ENCODE results near the gene TMEFF2.

TMEFF2 gene, protein sequence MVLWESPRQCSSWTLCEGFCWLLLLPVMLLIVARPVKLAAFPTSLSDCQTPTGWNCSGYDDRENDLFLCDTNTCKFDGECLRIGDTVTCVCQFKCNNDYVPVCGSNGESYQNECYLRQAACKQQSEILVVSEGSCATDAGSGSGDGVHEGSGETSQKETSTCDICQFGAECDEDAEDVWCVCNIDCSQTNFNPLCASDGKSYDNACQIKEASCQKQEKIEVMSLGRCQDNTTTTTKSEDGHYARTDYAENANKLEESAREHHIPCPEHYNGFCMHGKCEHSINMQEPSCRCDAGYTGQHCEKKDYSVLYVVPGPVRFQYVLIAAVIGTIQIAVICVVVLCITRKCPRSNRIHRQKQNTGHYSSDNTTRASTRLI

DNA sequence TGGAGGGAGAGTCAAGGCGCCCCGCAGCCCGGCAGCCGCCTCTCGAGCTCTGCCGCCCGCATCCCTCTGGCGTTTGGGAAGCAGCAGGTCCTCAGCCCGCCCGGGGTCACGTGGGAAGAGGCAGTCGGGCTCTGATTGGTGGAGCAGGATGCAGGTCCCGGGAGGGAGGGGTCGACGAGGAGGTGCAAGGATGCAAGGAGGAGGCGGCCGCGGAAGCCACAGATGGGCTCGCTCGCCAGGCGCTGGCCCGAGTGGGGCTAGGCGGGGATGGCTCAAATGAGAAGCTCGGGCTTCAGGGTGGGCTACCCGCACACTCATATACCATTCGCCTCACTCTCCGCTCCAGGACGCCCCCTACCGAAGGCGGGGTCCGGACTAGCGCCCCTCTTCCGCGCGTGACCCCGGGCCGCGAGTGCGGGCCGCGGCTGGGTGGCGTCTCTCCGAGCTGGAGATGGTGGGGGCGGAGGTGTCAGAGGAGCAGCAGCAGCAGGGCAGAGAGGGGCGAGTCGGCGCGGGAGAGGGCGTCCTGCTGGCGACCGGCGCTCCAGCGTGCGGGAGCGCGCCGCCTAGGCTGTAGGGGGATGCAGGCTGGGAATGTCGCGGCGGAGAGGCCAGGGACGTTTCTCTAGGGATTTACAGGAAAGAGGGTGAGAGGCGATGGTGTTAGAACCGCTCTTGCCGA, at the start of gene TMEFF2:
TMEFF2 (minus strand) TSS at position 68 of the 682 bp plus-strand sequence. CDS start 409 bp downstream, outside the sequence.
- peak; percentile 11 for DNase-seq (ENCODE audit: low read depth)

DNA sequence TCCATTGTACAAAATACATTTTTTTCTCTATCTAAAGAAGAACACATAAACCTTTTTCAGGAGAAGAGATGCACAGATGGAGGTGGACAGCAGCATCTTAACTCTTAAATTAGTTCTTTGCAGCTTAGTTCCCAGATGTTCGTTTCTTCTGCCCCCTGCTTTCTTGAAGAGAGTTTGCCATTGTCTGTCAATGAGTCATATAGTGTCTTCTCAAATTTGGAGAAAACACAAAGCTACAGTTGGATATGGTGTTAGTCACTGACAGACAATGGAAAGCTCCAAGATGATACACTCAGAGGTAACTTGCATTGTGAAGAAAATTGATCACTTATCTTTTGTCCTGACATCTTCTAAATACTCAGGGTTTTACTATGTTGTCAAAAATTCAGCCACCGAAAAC, 48.8 kb upstream of the TMEFF2 start:
- no peak for DNase-seq (ENCODE audit: low read depth)

DNA sequence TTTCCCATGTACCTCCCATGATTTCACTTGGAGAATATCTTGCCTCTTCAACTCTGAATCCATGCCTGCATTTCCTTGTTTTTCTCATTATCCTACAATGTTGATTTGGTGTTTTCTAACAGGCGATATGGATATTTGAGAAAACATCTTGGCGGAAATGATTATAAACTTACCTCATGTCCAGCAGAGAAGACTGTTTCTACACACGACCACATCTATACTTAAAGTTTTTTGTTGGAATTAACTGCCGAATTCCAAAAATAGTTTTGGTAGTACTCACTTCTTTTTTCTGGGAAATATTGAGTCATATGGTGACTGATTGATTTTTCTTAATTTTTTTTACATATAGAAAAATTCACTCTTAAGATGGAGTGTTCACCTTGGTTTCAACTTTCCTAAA, 41.4 kb upstream of the TMEFF2 start:
- no peak for DNase-seq (ENCODE audit: low read depth)

DNA sequence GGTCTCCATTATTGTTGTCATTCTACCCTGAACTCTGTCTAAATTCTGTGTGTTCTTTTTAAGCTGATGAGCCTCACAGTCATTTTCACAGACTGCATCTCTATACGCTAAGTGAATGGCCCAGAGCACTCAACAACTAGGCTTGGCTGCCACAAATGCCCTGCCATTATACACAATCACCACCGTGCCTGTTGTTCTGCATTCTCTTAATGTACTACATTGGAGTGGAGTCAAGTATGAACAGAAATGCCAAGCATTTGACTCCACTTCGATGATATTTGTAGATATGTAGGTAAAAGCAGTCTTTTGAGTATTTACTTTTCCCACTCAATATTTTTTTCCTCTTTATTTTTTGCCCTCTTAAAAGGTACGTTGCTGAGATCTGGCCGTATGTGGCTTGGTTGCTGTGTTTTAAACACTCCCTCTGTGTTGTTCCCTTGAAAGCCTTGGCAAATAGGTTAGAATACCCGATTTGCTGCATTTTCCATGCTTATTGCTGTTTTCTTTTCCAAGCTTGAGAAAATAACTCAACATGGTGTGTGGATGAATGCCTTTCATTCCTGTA, 36.2 kb upstream of the TMEFF2 start:
- no peak for DNase-seq (ENCODE audit: low read depth)

DNA sequence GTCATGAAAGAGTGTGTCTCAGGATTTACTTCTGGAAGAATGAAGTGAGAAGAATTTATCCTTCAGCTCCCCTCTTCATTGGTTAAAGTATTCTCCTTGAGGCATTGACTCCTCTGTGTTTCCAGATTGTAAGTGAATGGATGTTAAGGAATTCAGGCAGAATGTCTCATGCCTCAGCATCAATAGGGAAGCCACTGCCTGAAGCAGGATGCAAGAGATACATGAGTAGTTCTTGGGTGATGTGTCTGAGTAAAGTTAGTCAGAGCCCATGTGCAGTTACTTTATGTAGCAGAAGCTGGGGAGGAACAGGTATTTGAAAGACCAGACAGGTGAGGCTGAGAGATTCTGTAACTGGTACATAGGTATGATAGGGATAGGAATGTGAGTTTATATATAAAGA, 34.0 kb upstream of the TMEFF2 start:
- no peak for DNase-seq (ENCODE audit: low read depth)

DNA sequence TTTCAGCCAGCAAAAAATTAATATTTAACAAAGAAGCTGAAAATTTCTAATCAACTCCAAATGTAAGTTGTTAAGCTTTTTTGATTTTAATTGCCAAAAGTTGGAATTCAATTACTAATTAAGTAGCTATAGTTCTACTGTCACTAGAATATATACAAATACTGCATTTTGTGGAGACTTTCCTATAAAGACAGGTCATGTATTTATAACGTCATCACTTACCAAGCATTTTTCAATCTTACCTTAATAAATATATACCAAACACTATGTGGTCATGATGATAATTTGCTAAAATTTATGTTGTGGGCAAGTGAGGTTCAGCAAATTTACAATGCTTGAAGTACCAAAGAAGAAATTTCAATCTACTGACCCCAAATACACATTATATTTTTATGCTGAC, 24.2 kb upstream of the TMEFF2 start:
- DNase-seq (ENCODE audit: low read depth) = no peak

DNA sequence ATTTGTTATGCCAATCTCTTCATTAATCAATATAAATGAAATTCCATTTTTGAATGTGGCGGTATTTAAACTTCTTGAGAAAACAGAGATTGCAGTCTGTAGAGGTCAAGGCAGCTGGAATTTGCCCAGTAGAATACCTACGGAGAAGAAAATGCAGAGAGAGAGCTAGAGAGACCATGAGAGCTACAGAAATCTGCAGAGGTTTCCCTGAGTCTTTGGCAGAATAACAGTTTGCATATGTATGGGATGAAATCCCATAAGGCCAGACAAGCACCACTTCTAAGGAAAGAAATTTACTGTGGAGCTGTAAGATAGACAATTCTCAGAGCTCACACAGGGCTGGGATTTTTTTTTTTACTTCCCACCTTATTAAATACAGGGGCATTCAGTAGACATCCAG, 23.6 kb upstream of the TMEFF2 start:
- DNase-seq (ENCODE audit: low read depth) = no peak

DNA sequence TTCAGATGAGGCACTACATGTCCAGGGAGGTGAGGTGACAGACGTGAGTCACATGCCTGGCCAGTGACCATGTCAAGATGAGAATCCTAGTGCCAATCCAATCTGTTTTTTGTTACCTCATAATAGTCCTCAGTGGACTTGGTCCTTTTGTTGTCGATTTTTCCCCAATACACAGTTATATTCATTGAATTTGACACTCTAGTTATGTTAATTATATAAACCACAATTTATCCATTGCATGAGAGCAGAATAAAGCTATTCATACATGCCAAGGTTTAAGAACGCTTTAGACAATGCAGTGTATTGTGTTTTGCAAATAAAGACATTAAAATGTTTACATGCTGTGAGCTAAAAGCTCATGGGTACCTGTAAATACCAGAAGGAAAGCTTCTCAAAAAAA, 21.6 kb upstream of the TMEFF2 start:
- DNase-seq (ENCODE audit: low read depth) = no peak

DNA sequence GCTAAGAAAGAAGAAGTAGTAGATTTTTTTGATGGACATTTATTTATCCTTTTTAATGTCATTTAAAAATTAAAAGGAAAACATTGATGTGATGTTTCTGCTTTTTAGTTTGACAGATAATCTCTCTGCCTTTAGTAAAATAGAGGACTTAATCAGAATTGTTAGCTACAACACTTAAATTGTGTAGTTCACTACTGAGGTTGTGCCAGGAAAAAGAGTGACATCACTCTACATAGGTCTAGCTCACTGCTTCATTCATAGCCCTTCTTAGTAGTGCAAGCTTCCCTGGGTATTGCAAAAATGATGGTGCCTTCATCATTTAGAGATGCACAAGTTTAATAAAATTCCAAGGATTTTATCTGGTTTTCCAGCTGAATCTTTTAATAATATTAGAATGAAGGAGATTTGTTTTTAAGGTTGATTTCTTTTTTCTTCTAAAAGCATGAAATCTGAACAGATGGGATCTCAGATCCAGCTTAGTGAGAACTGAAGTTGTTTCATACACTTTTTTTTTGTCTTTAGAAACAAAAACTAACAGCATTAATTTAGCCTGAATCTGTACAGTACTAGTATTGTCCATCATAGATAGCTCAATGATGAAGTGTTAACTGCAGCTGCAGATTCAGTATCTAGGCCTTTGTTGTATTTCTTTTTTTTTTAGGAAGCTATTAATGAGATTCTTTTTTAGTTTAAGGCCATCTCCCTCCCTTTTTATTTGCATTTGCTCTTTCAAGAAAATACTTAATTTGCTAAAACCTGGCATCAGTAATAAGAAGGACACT, 20.6 kb upstream of the TMEFF2 start:
- DNase-seq (ENCODE audit: low read depth) = no peak

DNA sequence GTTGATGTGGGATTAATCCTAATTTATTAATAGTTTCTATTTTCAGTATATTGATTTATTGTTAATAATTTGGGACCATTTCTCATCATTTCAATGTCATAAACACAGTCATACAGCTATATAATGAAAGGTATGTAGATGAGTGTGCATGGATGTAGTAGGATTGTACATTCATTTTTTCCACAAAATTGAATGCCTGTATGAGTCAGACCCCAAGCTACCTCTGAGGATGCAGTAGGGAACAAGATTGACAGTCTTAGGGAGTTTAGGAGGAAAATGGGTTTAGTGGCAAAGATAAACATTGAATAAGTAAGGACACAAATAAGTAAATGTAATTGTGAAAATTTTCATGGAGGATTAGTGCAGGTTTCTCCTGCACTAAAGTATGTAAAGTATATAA, 14.1 kb upstream of the TMEFF2 start:
- no peak for DNase-seq (ENCODE audit: low read depth)

DNA sequence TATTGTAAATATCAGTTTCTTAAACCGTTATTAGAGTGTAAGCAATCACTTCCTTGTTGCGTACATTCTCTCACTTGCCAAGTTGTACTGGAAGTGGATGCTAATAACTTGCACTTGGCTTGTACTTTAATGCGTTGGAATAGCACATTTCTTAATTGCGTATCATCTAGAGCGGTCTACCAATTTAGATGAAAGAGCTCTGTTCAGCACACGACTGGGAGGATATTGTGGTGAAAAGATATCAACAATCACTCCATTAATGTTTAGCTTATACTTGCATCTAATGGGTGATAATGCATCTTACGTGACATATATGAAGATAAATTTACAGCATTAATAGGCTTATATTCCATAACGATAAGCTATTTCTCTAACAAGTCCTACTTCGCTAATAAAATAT, 11.7 kb upstream of the TMEFF2 start:
- DNase-seq (ENCODE audit: low read depth) = no peak

DNA sequence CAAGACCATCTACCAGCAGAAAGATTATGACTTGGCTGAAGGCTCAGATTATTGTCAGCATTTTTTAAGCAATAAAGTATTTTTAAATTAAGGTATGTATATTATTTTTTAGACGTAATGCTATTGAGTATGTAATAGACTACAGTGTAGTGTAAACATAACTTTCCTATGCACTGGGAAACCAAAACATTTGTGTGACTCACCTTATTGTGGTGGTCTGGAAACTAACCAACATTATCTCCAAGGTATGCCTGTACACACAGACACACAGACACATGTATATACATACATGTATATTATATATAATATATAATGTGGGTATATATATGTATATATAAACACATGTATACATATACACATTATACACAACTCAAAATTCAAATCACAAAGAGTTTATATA, 9.1 kb upstream of the TMEFF2 start:
- no peak for DNase-seq (ENCODE audit: low read depth)

DNA sequence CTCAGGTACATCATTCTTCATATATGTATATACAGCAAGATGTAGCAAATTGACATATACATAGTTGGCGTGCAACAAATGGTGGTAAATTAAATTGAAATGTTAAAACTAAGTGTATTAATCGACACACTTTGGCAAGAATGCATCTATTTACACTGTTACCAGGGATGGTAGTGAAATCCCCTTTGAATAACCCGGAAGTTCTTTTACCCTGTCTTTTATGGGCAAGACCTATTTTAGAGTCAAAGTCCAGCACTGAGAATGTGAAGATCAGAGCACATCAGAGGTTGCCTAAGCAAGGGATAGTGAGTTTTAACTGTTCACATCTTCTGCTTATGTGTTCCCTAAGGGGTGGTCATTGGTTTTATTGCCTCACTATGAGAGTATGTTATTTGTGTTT, 7.6 kb upstream of the TMEFF2 start:
- DNase-seq (ENCODE audit: low read depth) = no peak

DNA sequence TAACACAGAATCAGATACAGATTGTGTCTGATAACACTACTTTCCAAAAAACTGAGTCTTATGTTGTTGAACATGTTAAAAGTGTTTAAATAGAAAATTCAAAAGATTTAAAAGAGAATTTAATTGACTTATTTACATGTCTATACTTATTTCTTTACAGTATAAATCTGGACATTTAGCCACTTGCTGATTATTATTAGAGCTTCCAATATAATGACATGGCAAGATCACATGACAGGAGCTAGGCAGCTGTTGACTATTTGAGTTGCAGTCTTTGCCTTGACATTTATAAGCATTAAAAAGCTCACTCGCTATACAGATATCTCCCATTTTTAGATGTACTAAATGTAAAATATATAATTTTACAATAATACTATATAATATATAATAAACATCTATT, 6.4 kb upstream of the TMEFF2 start:
- no peak for DNase-seq (ENCODE audit: low read depth)

DNA sequence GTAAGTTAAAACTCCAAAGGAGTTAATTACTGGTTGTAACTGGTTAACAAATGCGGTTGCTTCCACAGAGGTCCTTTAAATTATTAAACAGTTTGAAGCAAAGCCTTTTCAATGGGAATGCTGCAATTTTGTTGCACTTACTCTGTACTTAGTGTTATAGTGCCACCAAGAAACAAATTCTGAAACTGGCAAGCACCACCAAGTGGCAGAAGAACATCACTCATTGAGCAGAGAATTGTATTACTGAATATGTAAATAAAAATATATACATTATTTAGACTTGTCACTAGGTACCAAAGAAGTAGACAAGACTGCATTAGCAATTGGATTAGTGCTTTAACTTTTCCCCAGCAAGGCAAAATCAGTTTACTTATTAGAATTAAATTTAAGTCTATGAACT, 2.6 kb upstream of the TMEFF2 start:
- DNase-seq (ENCODE audit: low read depth) = no peak

DNA sequence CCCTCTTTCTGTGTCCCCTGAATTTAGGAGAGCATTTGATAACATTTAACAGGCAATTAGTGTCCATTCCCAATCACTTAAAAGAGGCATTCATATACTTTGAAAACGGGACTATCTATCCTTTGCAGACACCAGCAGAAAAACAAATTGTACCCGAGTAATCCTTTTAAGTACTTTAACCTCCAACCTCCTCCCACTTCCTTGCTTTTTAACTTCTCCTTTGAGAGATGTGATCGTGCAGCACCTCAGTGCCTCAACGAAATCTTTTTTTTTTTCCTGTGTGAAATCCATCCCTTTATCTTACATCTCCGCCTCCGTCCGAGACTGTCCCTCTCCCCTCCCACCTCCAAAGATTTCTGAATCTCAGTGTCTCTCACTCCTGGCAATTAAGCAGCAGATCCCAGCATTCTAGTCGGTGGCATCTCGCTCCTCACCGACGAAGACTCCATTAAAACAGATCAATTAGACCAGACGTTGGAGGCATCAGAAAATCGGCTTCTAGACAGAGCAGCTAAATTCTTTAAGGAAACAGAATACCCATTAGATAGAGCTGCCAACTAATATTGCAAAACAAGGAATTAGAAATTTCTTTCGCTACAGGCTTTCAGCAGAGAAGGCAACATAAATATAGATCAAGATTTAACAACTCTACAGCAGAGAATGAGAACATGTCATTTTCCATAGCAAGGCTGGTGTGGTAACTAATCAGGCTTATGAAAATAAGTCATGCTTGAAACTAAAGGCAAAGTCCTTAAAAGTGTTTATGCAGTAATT, 1.9 kb upstream of the TMEFF2 start:
- DNase-seq (ENCODE audit: low read depth) = no peak

DNA sequence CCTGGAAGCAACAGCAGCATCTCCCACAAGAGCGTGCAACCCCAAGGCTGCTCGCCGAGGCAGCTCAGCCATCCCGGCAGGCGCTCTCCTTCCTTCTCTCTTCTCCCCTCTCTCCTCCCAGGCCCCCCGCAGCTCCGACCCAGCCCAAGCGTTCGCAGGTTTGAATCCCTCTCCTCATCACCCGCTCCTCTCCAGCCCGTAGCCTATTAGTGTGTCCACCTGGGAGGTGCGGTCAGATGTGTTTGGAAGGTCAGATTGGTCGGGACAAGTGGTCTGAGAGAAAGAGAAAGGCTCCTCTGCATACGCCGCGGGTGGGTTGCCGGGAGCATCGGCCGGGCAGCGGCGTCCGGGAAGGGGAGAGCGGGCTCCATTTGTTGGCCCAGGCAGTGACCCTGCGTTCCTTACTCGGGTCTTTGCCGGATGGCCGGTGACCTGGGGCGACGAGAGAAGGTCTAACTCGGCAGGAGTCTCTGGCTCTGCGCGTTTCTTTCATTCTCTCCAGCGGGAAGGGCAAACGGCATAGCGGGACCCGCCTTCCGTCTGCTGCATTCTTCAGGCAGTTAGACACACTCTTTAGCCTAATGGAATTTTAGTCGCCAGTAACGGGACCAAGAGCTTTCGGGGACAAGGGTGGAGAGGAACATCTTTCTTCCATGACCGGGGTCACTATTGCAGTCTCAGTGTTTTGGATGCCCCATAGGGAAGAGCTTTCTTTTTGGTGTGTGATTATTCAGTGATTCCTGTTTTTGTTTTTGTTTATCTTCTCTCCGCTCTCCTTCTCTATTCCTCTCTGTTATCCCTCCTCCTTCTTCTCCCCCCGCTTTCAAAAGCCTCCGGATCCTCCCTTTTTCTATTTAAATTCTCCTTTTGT, 1.1 kb upstream of the TMEFF2 start:
- DNase-seq (ENCODE audit: low read depth) = no peak

DNA sequence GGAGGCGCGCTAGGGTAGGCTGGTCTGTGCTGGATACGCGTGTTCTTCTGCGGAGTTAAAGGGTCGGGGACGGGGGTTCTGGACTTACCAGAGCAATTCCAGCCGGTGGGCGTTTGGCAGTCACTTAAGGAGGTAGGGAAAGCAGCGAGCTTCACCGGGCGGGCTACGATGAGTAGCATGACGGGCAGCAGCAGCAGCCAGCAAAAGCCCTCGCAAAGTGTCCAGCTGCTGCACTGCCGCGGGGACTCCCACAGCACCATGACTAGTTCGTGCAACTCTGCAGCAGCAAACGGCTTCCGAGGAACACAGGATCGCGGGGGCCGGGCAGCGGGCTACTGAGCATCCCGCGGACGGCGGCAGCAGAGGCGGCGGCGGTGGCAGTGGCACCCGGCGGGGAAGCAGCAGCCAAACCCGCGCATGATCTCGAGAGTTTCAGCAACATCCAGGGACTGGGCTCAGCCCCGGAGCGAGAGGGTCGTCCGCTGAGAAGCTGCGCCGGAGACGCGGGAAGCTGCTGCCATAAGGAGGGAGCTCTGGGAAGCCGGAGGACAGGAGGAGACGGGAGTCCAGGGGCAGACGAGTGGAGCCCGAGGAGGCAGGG, 368 bp downstream of the TMEFF2 start:
- no peak for DNase-seq (ENCODE audit: low read depth)

DNA sequence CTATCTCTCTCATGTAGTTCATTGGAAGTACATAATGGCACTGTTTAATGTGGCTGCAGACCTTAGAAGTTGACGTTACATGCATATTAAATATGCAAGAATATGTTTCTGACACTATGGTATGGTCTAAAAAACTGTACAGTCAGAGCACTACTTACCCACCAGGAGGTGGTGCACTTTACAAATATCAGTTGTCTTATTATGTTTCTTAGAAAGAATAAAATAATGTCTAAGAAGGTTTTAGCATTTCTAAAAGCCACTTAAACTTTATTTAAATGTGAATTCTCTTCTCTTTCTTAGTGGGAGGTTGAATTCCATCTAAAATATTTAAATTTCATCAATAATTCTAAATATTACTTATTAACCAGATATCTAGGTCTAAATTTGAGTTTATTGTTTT, 4.3 kb downstream of the TMEFF2 start:
- DNase-seq (ENCODE audit: low read depth) = no peak

DNA sequence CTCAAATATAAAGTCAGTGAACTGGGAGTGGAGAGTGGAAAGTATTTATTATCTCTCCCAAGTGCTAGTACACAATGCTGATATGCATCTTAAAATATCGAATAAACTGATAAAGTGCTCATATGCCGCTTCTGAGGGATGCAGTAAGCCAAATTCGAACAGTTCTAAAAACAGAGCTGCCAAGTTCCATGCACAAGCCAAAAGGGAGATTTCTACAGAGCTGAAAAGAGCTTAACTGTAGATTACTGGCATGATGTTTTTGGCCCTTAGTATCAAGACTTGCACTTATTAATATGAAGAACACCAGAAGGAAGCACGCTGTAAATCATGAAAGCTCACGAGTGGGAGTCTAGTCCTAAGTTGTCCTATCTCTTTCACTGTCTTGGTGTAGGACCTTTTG, 7.9 kb downstream of the TMEFF2 start:
- no peak for DNase-seq (ENCODE audit: low read depth)

DNA sequence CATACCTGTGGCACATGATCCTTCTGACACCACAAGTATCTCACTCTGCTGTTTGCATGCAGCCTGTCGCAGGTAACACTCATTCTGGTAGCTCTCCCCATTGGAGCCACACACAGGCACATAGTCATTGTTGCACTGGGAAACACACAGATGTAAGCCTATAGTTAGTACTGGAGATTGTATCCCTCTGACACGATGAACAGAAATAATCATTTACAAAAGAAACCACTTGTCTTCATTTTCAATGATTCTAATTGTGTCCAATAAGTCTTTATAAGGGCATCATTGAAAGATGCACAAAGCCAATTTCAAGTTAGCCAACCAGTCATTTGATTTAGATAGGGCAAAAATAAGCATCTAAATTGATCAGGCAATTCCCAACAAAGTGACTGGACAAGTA, 10.4 kb downstream of the TMEFF2 start:
- DNase-seq (ENCODE audit: low read depth) = no peak
